Measurements from ENCODE around the gene EDDM13.
"Not testable (repeated sequence)": the region's sequence is repeated elsewhere in the genome, so short reads cannot be mapped to it uniquely, and the experiment has no call there.

EDDM13 gene, protein sequence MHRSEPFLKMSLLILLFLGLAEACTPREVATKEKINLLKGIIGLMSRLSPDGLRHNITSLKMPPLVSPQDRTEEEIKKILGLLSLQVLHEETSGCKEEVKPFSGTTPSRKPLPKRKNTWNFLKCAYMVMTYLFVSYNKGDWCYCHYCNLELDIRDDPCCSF

DNA sequence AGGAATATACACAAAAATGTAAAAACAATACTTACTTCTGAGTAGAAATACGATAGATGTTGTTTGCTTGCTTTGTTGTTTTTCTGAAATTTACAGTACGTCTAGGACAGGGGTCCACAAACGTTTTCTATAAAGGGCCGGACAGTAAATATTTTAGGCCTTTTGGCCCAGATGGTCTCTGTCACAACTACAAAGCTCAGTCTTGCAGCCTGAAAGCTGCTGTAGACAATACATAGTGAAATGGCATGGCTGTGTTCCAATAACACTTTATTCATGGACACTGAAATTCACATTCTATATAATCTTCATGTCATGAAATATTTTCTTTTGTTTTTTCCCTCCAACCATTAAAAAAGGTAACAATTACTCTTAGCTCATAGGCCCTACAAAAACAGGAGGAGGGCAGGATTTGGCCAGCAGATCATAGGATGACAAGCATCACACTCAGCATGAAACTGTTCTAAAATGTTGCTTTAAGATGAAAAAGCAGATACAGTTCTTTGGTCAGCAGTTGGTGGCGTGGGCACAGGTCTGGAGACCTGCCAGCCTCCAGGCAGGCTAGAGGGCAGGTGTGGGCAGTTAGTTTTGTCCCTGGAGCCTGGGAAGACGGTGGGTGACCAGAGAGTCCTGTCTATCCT, at the start of gene EDDM13:
Gene EDDM13, plus strand, starts transcription at position 588 of the 638 bp plus-strand sequence. CDS start 87 bp downstream, outside the sequence.
- no peak for FAIRE-seq

DNA sequence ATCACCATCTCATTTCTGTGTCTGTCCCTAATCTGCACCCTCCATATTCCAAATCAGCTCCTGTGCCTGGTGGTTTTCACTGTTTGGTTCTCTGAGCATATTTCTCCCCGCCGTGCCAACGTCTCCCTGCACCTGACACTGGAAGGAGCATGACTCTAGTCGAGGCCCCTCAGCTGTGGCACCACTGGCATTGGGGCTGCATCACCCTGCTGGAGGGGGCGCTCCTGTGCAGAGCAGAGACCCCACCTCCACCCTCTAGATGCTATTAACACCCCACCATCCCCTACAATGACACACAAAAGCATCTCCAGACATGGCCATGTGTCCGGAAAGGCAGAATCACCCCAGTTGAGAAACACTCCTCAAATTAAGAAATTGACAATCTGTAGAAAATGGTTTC, 49.6 kb upstream of the EDDM13 start:
- FAIRE-seq: no peak

DNA sequence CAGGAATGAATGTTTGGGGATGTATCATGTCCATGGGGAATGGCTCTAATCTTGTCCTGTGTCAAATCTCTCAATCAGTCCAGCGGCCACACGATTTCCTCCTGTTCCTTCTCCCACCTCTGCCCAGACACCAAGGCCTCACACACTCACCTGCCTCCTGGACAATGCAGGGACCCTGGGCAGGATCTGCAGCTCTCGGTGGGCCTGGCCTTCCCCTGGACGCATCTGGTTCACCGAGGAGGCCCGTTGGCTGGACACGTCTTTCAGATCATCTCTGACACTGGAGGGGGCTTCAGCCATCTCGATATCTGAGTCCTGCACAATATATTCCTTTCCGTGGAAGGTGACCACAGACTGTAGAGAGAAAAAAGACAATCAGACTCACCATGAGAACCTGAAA, 49.1 kb upstream of the EDDM13 start:
- FAIRE-seq: no peak

DNA sequence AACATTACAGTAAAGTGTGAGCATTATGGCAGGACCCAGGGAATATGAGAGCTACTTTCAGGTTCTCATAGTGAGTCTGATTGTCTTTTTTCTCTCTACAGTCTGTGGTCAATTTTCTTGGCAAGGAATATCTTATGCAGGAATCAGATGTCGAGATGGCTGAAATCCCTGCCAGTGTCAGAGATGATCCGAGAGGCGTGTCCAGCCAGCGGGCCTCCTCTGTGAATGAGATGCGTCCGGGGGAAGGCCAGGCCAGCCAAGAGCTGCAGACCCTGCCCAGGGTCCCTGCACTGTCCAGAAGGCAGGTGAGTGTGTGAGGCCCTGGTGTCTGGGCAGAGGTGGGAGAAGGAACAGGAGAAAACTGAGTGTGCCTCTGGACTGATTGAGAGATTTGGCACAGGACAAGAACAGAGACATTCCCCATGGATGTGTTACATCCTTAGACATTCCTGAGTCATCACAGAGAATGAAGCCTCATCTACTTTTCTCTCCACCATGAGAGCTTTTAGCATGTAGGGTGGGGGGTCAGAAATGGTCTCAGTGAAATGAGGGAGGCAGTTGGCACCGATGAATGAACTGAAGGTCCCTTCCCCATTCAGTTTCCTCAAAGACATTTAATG, 27.3 kb upstream of the EDDM13 start:
- FAIRE-seq: no peak

DNA sequence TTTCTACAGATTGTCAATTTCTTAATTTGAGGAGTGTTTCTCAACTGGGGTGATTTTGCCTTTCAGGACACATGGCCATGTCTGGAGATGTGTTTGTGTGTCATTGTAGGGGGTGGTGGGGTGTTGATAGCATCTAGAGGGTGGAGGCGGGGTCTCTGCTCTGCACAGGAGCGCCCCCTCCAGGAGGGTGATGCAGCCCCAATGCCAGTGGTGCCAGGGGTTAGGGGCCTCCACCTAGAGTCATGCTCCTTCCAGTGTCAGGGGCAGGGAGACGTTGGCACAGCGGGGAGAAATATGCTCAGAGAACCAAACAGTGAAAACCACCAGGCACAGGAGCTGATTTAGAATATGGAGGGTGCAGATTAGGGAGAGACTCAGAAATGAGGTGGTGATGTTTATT, 26.8 kb upstream of the EDDM13 start:
- FAIRE-seq: not testable (repeated sequence)

DNA sequence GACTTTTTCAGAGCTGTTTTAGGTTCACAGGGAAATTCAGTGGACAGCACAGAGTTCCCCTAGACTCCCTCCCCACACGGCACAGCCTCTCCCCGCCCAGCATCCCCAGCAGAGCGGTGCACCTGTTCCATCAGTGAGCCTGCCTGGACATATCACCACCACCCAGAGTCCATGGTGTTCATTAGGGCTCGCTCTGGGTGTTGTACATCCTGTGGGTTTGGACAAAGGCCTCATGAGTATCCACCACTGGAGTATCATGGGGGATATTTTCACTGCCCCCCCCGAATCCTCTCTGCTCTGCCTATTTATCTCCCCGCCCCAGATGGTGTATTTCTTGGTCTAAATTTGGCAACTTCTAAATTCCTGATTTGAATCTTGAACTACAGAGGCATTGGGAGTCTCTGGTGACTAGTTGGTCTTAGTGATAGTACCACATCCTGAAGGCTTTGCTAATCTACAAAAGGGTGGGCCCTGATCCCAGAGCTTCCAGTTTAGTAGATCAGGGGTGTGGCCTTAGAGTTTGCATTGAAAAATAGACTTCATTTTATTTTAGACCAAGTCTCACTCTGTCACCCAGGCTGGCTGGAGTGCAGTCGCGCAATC, 23.7 kb upstream of the EDDM13 start:
- FAIRE-seq: not testable (repeated sequence)

DNA sequence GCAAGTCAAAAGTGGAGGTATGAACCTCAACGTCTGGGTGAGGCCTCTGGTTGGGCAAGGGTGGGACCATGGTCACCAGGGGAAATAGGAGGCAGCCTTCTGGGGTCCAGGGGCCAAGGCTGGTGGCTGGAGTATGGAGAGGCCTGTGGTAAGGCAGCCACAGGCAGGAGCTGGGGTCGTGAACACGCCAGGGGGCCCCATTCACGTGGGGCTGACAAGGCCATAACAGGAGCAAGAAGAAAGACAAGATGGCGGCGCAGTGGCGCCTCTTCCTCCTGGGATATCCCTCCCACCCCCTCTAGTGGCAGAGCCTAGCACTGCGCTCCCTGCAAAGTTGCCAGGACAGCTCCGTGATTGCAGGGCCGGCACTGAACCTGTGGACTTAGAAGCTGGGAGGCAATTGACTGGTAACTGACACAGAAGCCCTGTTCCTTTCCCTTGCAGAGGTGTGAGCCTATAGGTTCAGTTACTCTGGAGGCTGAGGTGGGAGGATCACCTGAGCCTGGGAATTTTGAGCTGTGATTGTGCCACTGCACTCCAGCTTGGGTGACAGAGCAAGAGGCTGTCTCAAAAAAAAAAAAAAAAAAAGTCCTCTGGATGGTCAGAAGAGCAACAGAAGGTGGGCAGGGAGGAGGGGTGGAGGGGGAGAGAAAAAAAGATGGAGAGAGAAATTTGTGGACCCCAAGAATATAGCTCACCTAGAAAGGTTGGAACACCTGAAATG, 19.7 kb upstream of the EDDM13 start:
- no peak for FAIRE-seq

DNA sequence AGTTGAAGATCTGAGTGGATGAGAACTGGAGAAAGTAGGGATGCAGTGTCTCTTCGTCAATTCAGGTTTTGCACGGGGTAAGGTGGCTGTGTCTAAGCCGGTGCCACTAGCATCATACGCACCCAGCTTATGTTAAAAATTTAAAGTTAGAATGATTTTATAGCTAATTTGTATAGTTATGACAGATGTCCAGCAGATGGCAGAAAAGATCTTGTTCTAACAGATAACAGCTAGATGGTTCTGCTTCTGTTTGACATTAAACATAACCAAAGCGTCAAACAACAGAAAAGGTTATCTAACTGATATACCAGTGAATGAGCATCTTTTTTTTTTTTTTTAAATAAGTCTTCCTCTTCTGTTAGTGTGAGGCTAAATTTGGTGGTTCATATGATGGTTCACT, 18.8 kb upstream of the EDDM13 start:
- peak; percentile 95 for FAIRE-seq

DNA sequence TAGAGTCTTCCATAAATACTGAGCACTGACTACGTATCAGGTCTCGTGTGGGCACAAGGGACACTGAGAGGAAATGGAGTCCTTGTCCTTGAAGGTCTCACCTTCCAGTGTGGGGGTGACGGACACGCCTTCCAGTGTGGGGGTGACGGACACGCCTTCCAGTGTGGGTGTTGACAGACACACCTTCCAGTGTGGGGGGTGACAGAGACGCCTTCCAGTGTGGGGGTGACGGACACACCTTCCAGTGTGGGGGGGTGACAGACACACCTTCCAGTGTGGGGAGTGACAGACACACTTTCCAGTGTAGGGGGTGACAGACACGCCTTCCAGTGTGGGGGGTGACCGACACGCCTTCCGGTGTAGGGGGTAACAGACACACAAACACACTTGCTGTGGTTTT, 14.3 kb upstream of the EDDM13 start:
- FAIRE-seq: no peak

DNA sequence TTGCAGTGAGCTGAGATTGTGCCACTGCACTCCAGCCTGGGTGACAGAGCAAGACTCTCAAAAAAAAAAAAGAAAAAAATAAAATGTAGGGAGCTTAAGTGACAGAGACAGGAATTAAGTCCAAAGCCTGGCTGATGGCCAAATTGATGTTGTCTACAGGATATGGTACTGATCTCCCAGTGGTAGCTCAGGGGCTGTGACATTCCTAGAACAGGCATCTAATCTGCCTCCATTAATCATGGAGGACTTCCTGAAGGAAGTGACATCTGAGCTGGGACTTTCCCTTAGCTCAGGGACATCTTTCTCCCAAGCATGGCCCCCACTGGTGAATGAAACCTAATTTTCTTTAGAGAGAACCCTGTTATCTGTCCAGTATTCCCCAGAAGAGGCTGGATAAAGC, 11.4 kb upstream of the EDDM13 start:
- FAIRE-seq: no peak

DNA sequence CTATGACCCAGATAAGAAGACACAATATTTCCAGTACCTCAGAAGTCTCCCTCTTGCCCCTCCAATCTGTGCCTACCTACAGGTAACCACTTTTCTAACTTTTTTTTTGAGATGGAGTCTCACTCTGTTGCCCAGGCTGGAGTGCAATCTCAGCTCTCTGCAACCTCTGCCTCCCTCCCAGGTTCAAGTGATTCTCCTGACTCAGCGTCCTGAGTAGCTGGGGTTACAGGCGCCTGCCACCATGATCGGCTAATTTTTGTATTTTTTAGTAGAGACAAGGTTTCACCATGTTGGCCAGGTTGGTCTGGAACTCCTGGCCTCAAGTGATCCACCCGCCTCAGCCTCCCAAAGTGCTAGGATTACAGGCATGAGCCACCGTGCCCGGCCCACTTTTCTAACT, 10.6 kb upstream of the EDDM13 start:
- FAIRE-seq: not testable (repeated sequence)

DNA sequence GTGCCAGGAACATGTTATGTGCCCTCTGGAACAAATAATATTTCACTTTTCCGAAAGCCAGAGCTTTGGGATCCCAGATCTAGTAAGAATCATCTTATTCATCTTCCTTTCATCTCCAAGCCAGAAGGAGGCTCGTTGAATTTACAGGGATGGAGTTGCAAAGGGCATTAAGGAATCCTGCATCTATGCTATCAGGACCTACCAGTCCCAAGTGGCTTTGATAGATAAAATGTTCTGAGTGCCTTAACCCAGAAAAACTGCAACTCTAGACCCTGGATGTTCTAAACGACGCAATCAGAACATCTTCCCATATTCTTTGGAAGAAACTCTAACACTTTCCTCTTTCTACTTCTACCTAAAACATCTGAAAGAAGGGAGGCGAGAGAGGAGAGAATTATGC, 9.2 kb upstream of the EDDM13 start:
- FAIRE-seq: no peak

DNA sequence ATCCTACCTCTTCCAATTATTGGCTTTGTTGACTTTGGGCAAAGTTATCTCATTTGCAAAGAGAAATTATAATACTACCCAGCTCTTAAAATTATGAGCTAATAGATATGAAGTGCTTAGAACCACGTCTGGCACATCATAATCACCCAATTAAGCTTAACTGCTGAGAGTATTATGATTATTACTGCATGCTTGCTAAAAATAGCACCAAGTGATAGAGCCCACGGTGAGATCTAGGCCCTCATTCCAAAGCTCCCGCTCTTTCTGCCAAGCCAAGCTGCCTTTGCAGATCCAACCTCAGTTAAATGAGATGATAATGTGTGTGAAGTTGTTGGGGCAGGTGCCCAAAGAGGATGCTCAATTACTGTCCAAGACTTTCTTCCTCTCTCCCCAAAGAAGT, 6.5 kb upstream of the EDDM13 start:
- FAIRE-seq: no peak

DNA sequence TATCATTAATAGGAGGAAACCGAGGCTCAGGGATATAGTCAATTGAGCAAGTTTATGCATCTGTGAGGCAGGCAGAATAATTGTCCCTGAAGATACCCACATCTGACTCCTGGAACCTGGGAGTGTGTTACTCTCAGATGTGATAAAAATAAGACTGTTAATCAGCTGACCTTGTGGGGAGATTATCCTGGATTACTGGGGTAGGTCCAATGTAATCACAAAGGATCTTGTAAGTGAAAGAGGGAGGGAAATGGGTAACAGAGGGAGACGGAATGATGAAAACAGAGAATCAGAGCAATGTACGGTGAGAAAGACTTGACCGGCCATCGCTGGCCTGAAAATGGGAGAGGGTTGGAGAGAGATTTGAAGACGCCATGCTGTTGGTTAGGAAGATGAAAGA, 3.2 kb upstream of the EDDM13 start:
- no peak for FAIRE-seq

DNA sequence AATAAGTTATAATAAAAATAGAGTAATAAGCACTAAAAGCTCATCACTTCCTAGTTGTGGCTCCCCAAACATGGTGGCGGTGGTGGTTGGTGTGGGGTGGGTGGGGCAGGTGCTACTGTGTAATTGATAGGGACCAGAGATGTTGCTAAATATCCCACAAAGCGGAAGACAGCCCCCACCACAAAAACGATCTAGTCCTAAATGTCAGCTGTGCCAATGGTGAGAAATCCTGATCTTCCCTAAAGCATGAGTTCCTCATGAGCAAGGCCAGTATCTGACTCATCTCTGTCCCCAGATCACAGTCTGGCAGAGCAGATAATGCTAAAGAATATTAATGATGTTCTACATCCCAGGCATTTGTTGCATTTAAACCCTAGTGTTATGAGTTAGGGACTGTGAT, 1.9 kb upstream of the EDDM13 start:
- no peak for FAIRE-seq

DNA sequence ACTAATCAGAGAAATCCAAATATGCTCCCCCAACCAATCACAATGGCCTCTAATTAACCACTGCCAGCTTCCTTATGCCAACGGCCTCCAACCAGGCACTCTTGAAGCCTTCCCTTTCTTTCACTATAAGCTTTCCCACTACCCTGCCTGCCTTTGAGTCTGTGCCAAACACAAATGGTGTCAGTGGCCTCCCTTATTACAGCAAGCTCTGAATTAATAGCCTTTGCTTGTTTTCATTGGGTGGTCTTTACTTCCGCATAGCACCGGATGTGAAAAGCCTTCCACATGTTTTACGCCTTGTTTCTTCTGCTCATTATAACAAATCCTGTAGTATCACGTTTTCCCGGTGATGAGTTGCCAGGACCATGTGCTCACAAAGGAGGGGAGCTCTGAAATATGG, 1.4 kb upstream of the EDDM13 start:
- no peak for FAIRE-seq

DNA sequence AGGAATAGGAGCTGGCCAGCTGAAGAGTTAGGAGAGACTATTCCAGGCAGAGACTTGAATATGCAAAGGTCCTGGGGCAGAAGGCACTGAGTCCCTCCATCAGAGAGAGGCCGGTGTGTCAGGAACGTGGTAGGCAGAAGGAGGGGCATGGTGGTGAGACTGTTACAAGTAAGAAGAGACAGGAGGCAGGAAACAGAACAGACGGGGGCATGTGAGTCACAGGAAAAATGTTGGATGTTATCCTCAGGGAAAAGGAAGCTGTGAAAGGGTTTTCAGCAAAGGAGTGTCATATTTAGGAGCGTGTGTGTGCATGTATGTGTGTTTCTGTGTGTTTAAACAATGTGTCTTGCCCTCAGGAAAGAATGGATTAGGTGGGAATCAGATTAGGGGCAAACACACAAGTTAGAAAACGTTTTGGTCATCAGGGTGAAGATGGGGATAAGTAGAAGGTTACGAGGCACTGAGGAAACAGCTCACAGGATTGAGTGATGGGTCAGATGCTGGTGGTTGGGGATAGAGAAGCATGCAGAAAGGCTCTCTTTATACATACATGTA, 1.1 kb downstream of the EDDM13 start:
- no peak for FAIRE-seq

DNA sequence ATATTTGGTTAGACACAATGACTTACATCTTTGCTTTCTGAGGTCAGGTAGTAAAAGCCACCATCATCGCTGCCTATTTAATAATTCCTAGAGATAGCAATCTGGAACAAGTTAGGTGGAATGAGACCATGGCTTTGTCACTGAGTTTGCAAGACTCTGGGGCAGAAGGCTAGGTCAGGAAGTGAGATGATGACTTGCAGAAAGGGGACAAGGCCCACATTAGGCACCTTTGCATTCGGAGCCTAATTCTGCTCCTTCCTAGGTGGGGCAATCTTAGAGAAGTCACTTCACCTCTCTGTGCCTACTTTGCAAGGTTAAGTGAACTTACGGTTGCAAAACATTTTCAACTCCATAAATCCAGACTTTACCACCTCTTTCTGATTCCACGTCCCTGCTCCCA, 10.3 kb downstream of the EDDM13 start:
- FAIRE-seq: no peak

DNA sequence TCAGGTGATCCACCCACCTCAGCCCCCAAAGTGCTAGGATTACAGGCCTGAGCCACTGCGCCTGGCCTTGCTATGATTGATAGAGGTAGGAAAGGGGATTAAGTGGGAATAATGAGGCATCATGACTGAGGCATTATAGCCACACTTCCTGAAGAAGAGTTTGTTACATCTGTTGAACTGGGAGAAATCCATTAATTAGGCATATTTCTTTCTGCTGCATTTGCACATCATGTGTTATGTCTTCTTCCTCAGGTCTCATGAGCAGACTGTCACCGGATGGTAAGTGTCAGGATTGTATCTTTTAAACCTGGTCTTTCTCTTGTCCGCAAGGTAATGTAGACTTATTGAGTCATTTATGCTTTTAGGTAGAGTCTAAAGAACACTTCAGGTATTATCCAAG, 12.2 kb downstream of the EDDM13 start:
- no peak for FAIRE-seq

DNA sequence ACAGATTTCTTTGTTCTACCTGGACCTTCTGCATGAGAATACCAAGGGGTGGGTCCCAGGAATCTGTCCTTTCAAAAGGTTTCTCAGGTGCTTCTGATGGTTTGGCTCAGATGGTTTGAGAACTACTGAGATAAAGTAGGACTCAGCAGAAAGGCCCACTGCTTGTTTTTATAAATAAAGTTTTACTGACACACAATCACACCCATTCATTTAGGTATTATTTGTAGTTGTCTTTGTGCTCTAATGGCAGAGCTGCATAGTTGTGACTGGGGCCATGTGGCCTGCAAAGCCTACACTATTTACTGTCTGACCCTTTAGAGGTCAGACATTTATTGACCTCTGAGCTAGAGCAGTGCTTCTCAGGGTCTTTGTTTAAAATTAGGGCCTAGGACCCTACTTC, 17.6 kb downstream of the EDDM13 start:
- FAIRE-seq: no peak

DNA sequence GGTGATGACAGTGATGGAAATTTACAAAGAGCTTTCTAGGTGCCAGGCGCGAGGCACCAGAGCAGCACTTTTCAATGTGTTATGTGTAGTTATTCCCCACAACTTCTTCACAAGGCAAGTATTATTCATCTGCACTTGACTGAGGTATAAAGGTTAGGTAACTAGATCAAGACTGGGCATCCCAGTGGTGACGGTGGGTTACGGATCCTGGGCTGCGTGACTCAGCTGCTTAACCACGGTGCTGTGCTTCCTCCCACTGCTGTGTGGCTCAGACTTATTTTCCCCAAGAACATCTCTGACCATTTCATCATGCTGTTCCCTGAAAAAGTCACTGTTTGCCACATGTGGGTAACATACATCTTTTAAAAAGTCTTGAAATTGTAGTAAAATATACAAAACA, 19.3 kb downstream of the EDDM13 start:
- no peak for FAIRE-seq

DNA sequence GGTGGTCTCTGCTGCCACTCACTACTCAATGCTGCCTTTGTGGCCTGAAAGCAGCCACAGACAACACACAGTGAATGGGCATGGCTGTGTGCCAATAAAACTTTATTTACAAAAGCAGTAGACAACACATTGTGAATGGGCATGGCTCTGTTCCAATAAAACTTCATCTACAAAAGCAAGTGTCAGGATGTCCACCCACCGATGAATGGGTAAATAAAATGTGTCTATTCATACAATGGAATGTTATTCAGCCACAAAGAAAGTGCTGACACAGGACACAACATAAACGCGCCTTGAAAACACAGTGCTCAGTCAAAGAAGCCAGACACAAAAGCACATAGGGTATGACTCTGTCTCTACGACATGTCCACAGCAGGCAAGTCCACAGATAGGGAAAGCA, 22.0 kb downstream of the EDDM13 start:
- no peak for FAIRE-seq
